Stomach (tissue), 9 donors: Measurements from ENCODE around the gene PTGDS. TPM values are rescaled to one million over a fixed set of nuclear protein-coding genes. Genes with fewer than 3 reads are reported as not detected.

Experiments
- DNase-seq, 2 donors: peaks; one replicate each; pipeline versions ENCODE4 v3.0.0 to v3.0.0-alpha.2; 2013 to 2019
- H3K27ac ChIP-seq, 5 donors: fragments of 200-600 bp in 4 of 5; sonication (generic) in 4 of 5; one replicate each; pipeline ENCODE4 v1.5.1; 2013 to 2019; ENCODE audit warnings: mild to moderate bottlenecking in 1 of 5, moderate library complexity in 1 of 5
- H3K27me3 ChIP-seq, 3 donors: fragments of 200-600 bp; sonication (generic); one replicate each; pipeline ENCODE4 v1.5.1; 2017 to 2019; ENCODE audit warnings: mixed run types in 1 of 3
- H3K36me3 ChIP-seq, 4 donors: fragments of 200-600 bp; sonication (generic); 1 replicate in 3 of 4; 2 replicates in 1 of 4; pipeline ENCODE4 v1.5.1; 2016 to 2019
- H3K4me1 ChIP-seq, 4 donors: fragments of 200-600 bp; sonication (generic); one replicate each; pipeline ENCODE4 v1.5.1; 2016 to 2019
- H3K4me3 ChIP-seq, 4 donors: fragments of 200-600 bp; sonication (generic) in 3 of 4; one replicate each; pipeline ENCODE4 v1.5.1; 2016 to 2019; ENCODE audit warnings: mild to moderate bottlenecking in 1 of 4
- H3K9me3 ChIP-seq, 4 donors: fragments of 200-600 bp; sonication (generic); one replicate each; pipeline ENCODE4 v1.5.1; 2016 to 2019
- EP300 ChIP-seq: sonication (generic); formaldehyde crosslinking; IDR thresholded peaks from one replicate; pipeline ENCODE4 v1.6.1; 2017; ENCODE audit warnings: antibody characterized with exemption
- POLR2A ChIP-seq, 4 donors: fragments of 450-650 bp; IDR thresholded peaks; one replicate each; pipeline ENCODE4 v1.6.1; 2016; ENCODE audit warnings: antibody characterized with exemption in 4 of 4, control low read depth in 2 of 4, mild to moderate bottlenecking in 1 of 4, moderate library complexity in 1 of 4
- POLR2AphosphoS5 ChIP-seq, 3 donors: sonication (generic); formaldehyde crosslinking; IDR thresholded peaks; one replicate each; pipeline ENCODE4 v1.6.1; 2016; ENCODE audit warnings: antibody characterized with exemption in 3 of 3
- WGBS, 5 donors: extraction: QIAGEN DNeasy Blood & Tissue Kit in 3 of 5; methylation state at CpG; one replicate each; pipeline versions ENCODE4 v1.1.5 to v1.1.7; 2013 to 2018; 5-methylcytosine and 5-hydroxymethylcytosine counted together
- intact Hi-C: fragments of 100-400 bp; cut with DNase I; formaldehyde crosslinking; loops from one replicate; pipeline ENCODE4 v1.15.1; 2023; ENCODE audit warnings: low total_unique reads
- polyA plus RNA-seq, 3 donors: library from polyadenylated mRNA; stranded (reverse); fragments of 200-250 nt; gene quantifications; one replicate each; pipeline ENCODE4 v1.2.3, GENCODE V29; 2013
- total RNA-seq, 5 donors: library from RNA; depleted of rRNA; stranded (reverse); fragments of >200 nt; gene quantifications; one replicate each; pipeline versions ENCODE4 v1.1.0 to v1.2.3, GENCODE V29; 2014 to 2016
- TF ChIP-seq, protein P1 (sequence below), 7 experiments: fragments of 450-650 bp in 4 of 7; fragments of 200-600 bp in 3 of 7; sonication (generic) in 3 of 7; IDR thresholded peaks; one replicate each; pipeline ENCODE4 v1.5.1; 2016 to 2019; ENCODE audit warnings: antibody characterized with exemption in 7 of 7, control low read depth in 2 of 7, mild to moderate bottlenecking in 1 of 7
- donor health status: healthy with polysubstance abuse.
- donor health status: Bipolar disorder and iron deficiency.
- donor health status: healthy.

The PTGDS gene
- total and polyA plus RNA-seq, 8 donors = 2.3 to 64.4 (median 30.6) TPM

GRCh38 chr9:136978073-136978864 is 965 bp downstream of the PTGDS start:
- intact Hi-C loops = no loop called here
- TF ChIP-seq EP300 = no peak
- no peak for TF ChIP-seq POLR2AphosphoS5 (IDR thresholded peaks at IDR 0.05)
- TF ChIP-seq POLR2A (IDR thresholded peaks at IDR 0.05) = no peak
- H3K27ac ChIP-seq = peak overlapping the region; percentile 15 to 66 (median 38)

DNA sequence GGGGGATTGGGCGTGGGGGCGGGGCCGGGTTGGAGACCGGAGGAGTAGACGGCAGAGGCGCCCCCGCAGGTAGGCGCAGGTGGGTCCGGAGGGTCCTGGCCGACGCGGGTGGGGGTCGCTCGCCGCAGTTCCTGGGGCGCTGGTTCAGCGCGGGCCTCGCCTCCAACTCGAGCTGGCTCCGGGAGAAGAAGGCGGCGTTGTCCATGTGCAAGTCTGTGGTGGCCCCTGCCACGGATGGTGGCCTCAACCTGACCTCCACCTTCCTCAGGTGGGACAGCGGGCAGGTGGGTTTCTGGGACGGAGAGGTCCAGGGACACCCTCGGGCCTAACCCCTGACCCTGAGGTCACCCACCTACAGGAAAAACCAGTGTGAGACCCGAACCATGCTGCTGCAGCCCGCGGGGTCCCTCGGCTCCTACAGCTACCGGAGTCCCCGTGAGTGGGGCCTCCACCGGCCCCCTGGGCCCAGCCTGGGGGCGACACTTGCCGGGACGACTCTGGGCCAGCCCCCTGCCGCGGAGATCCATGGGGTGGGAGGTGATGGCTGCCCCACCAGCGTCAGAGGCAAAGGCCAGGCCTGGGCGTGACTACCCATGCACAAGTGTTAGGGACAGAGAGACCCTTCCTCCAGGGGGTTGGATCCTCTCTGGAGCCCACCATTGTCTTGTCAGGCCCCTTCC is 1.7 kb downstream of the PTGDS start:
- Histone ChIP-seq H3K27ac (no peak overlapping the region), H3K27me3 (peaks cover 0 to 48% (median 10%) of the 10 kb centered on the region in 3 donors)

More at GRCh38 chr9:136978073-136978864, 965 bp downstream of the PTGDS start:
- DNase-seq = peak; percentile 69 to 86
- H3K4me3 ChIP-seq = peak overlapping the region; percentile 49 to 62 (median 51)
- H3K9me3 ChIP-seq = no peaks in the 10 kb centered on the region
- no peaks in the 10 kb centered on the region for H3K36me3 ChIP-seq
- peaks cover 0 to 41% (median 6%) of the 10 kb centered on the region in 3 donors for H3K27me3 ChIP-seq
- peaks cover 16 to 43% (median 29%) of the 10 kb centered on the region in 4 donors for H3K4me1 ChIP-seq
- 1 to 6% (median 2%) methylated on average over 12 to 78 of the region's 78 CpGs for WGBS, 5 donors

GRCh38 chr9:136979769-136980587 is 2.7 kb downstream of the PTGDS start:
- TF ChIP-seq POLR2A (IDR thresholded peaks at IDR 0.05) (no peak), EP300 (no peak), POLR2AphosphoS5 (IDR thresholded peaks at IDR 0.05) (no peak)
- TF ChIP-seq, protein P1, sequence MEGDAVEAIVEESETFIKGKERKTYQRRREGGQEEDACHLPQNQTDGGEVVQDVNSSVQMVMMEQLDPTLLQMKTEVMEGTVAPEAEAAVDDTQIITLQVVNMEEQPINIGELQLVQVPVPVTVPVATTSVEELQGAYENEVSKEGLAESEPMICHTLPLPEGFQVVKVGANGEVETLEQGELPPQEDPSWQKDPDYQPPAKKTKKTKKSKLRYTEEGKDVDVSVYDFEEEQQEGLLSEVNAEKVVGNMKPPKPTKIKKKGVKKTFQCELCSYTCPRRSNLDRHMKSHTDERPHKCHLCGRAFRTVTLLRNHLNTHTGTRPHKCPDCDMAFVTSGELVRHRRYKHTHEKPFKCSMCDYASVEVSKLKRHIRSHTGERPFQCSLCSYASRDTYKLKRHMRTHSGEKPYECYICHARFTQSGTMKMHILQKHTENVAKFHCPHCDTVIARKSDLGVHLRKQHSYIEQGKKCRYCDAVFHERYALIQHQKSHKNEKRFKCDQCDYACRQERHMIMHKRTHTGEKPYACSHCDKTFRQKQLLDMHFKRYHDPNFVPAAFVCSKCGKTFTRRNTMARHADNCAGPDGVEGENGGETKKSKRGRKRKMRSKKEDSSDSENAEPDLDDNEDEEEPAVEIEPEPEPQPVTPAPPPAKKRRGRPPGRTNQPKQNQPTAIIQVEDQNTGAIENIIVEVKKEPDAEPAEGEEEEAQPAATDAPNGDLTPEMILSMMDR (IDR thresholded peaks at IDR 0.05) = no peak
- WGBS, 5 donors = 81 to 89% (median 87%) methylated on average over 10 to 26 of the region's 26 CpGs
- H3K4me1 ChIP-seq = peaks cover 16 to 42% (median 32%) of the 10 kb centered on the region in 4 donors
- H3K9me3 ChIP-seq = no peaks in the 10 kb centered on the region
- H3K27ac ChIP-seq = no peak overlapping the region
- H3K27me3 ChIP-seq = peaks cover 4 to 58% (median 20%) of the 10 kb centered on the region in 3 donors
- intact Hi-C loops = no loop called here
- no peak for DNase-seq
- H3K4me3 ChIP-seq = peak overlapping the region in 1 of 4 donors; percentile 6
- H3K36me3 ChIP-seq = no peaks in the 10 kb centered on the region

More for the DNA sequence above, 1.7 kb downstream of the PTGDS start:
- Histone ChIP-seq H3K9me3 (no peaks in the 10 kb centered on the region), H3K4me3 (peak overlapping the region in 1 of 4 donors; percentile 6), H3K36me3 (no peaks in the 10 kb centered on the region), H3K4me1 (peaks cover 16 to 43% (median 29%) of the 10 kb centered on the region in 4 donors)
- DNase-seq = no peak
- intact Hi-C loops = no loop called here
- TF ChIP-seq, protein P1 (IDR thresholded peaks at IDR 0.05) = no peak
- no peak for TF ChIP-seq POLR2A (IDR thresholded peaks at IDR 0.05)
- TF ChIP-seq POLR2AphosphoS5 (IDR thresholded peaks at IDR 0.05) = no peak
- no peak for TF ChIP-seq EP300
- 30 to 58% (median 55%) methylated on average over 6 to 41 of the region's 41 CpGs for WGBS, 5 donors

DNA sequence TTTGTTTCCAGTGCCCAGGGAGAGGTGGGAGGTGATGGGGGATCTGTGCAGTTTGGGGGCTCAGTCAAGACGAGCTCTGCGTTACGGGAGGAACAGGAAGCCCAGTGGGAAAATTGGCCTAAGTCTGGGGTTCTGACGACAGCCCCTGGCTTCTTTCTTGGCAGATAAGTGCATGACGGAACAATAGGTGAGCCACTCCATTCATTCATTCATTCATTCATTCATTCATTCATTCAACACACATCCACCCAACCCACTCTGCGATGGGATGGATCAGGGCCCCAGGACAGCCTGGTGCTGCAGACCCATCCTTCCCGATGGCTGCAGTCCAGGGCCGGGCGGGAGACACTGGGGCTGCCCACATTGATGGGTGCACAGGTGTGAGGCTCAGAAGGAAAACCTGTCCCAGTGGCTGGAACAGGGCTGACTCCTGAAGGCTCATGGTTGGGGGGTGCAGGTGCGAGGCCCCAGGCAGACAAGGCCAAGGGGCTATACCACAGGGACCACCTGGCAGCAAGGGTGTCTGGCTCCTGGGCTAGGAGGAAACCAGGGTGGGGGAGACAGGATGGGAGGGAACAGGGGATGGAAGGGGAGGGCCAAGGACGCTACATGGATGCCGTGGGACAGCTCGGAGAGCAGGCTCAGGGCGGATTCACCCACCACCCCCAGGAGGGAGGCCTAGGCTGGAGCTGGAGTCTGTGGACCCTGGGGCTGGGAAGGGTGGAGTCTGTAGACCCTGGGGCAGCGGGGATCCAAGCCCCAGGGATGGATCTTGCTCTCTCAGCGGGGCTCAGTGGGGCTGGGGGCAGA is 3.6 kb downstream of the PTGDS start:
- peaks cover 15 to 38% (median 34%) of the 10 kb centered on the region in 4 donors for H3K4me1 ChIP-seq
- peaks cover 12 to 67% (median 29%) of the 10 kb centered on the region in 3 donors for H3K27me3 ChIP-seq
- H3K27ac ChIP-seq = peak overlapping the region in 4 of 5 donors; percentile 9 to 51 (median 26)
- 86 to 91% (median 90%) methylated on average over 11 to 16 of the region's 16 CpGs for WGBS, 5 donors
- no peak for DNase-seq
- intact Hi-C loops = no loop called here
- TF ChIP-seq, protein P1 (IDR thresholded peaks at IDR 0.05) = no peak
- TF ChIP-seq POLR2A (IDR thresholded peaks at IDR 0.05) (no peak), POLR2AphosphoS5 (IDR thresholded peaks at IDR 0.05) (no peak), EP300 (no peak)
- H3K36me3 ChIP-seq = no peaks in the 10 kb centered on the region
- H3K4me3 ChIP-seq = no peak overlapping the region
- no peaks in the 10 kb centered on the region for H3K9me3 ChIP-seq
